Stimulated activated CD4-positive, alpha-beta T cell treated with anti-CD3 and anti-CD28 coated beads, Interleukin-15, amount 100 ng/mL, for 48 hours (primary cell): ENCODE results near the gene MIOS.
"Not testable (repeated sequence)": the region's sequence is repeated elsewhere in the genome, so short reads cannot be mapped to it uniquely, and the experiment has no call there.

Source experiments
- DNase-seq, 2 donors: peaks; one replicate each; pipeline ENCODE4 v3.0.0-alpha.2; 2020; ENCODE audit warnings: low read depth in 2 of 2

Gene MIOS

GRCh38 chr7:7647495-7648036, 80.9 kb downstream of the MIOS start:
- DNase-seq: no peak

- no peak for DNase-seq
Observed at GRCh38 chr7:7650682-7651206, 84.1 kb downstream of the MIOS start.

GRCh38 chr7:7651479-7651878, 84.8 kb downstream of the MIOS start:
- no peak for DNase-seq

- DNase-seq: no peak
Observed at GRCh38 chr7:7652798-7653540, 86.3 kb downstream of the MIOS start.

- DNase-seq: peak in 1 of 2 donors; percentile 10
Observed at GRCh38 chr7:7653593-7654187, 87.0 kb downstream of the MIOS start.

- no peak for DNase-seq
Observed at GRCh38 chr7:7654964-7655715, 88.5 kb downstream of the MIOS start.

GRCh38 chr7:7656459-7656858, 89.8 kb downstream of the MIOS start:
- DNase-seq: not testable (repeated sequence)
